Activated naive CD8-positive, alpha-beta T cell treated with anti-CD3 and anti-CD28 coated beads, Interleukin-2, amount 10 ng/mL, durations not matched to agents 7 days and 5 days (primary cell): ENCODE results near the gene AGBL4. TPM values are rescaled to one million over a fixed set of nuclear protein-coding genes. Genes with fewer than 3 reads are reported as not detected.
A peak's percentile ranks its signal among the peaks of the same experiment; 100 is the strongest.

ENCODE experiments used
- ATAC-seq: fragments of 150-1000 bp; cut with Tn5 transposase; one replicate; pipeline ENCODE4 v1.10.0; 2021; ENCODE audit warnings: low read depth, moderate library complexity
- POLR2A ChIA-PET: fragments of 350-600 bp; sonication (Branson Sonifier 250); formaldehyde crosslinking; loops from one replicate; lab custom pipeline; 2021; ENCODE audit warnings: antibody characterized with exemption; lab: Charles Lee
- DNase-seq: peaks from one replicate; pipeline ENCODE4 v3.0.0; 2021
- H3K27ac Mint-ChIP-seq: one replicate; pipeline ENCODE4 v1.8.0; 2022; ENCODE audit warnings: mild to moderate bottlenecking, mixed read lengths
- H3K27me3 Mint-ChIP-seq: one replicate; pipeline ENCODE4 v1.8.0; 2022; ENCODE audit warnings: mild to moderate bottlenecking, moderate library complexity, mixed read lengths
- H3K36me3 Mint-ChIP-seq: one replicate; pipeline ENCODE4 v1.8.0; 2021; ENCODE audit warnings: mild to moderate bottlenecking, mixed read lengths
- H3K4me1 Mint-ChIP-seq: one replicate; pipeline ENCODE4 v1.8.0; 2021; ENCODE audit warnings: mixed read lengths
- H3K4me3 Mint-ChIP-seq: one replicate; pipeline ENCODE4 v1.8.0; 2022; ENCODE audit warnings: mild to moderate bottlenecking, moderate library complexity, mixed read lengths
- H3K9me3 Mint-ChIP-seq: one replicate; pipeline ENCODE4 v1.8.0; 2021; ENCODE audit warnings: mixed read lengths
- total RNA-seq, 2 experiments: library from RNA; stranded (reverse); gene quantifications; one replicate each; pipeline ENCODE4 v1.2.3, GENCODE V29; 2021

The AGBL4 gene
- total RNA-seq, 2 experiments from 2014 or later: not detected

GRCh38 chr1:48588061-48588460 lies 1435.7 kb downstream of the AGBL4 start:
- H3K4me1 Mint-ChIP-seq: no peaks in the 10 kb centered on the region
- H3K4me3 Mint-ChIP-seq: no peak overlapping the region
- H3K27ac Mint-ChIP-seq: no peak overlapping the region
- no peak for ATAC-seq
- H3K9me3 Mint-ChIP-seq: no peaks in the 10 kb centered on the region
- H3K36me3 Mint-ChIP-seq: no peaks in the 10 kb centered on the region
- no peak for DNase-seq
- POLR2A ChIA-PET: no interaction called here
- H3K27me3 Mint-ChIP-seq: no peaks in the 10 kb centered on the region

- Mint-ChIP-seq H3K27me3 (peaks cover 7% of the 10 kb centered on the region), H3K4me1 (no peaks in the 10 kb centered on the region), H3K4me3 (no peak overlapping the region), H3K27ac (no peak overlapping the region), H3K9me3 (no peaks in the 10 kb centered on the region), H3K36me3 (no peaks in the 10 kb centered on the region)
- no peak for DNase-seq
- POLR2A ChIA-PET: no interaction called here
- no peak for ATAC-seq
Measured at GRCh38 chr1:48582408-48582807, 1441.3 kb downstream of the AGBL4 start.

GRCh38 chr1:48581270-48581669 lies 1442.5 kb downstream of the AGBL4 start:
- Mint-ChIP-seq H3K4me3 (no peak overlapping the region), H3K27me3 (peaks cover 7% of the 10 kb centered on the region), H3K4me1 (no peaks in the 10 kb centered on the region), H3K9me3 (no peaks in the 10 kb centered on the region), H3K27ac (no peak overlapping the region), H3K36me3 (no peaks in the 10 kb centered on the region)
- POLR2A ChIA-PET: no interaction called here
- ATAC-seq (no peak), DNase-seq (no peak)

GRCh38 chr1:48576565-48576964 lies 1447.2 kb downstream of the AGBL4 start:
- no peaks in the 10 kb centered on the region for H3K36me3 Mint-ChIP-seq
- ATAC-seq: no peak
- DNase-seq: no peak
- H3K4me3 Mint-ChIP-seq: no peak overlapping the region
- peaks cover 16% of the 10 kb centered on the region for H3K27me3 Mint-ChIP-seq
- POLR2A ChIA-PET: no interaction called here
- no peaks in the 10 kb centered on the region for H3K4me1 Mint-ChIP-seq
- H3K9me3 Mint-ChIP-seq: no peaks in the 10 kb centered on the region
- H3K27ac Mint-ChIP-seq: no peak overlapping the region

GRCh38 chr1:48572646-48573258 lies 1451.0 kb downstream of the AGBL4 start:
- POLR2A ChIA-PET: no interaction called here
- Mint-ChIP-seq H3K4me1 (no peaks in the 10 kb centered on the region), H3K27ac (no peak overlapping the region), H3K9me3 (no peaks in the 10 kb centered on the region), H3K4me3 (no peak overlapping the region), H3K27me3 (peaks cover 12% of the 10 kb centered on the region), H3K36me3 (no peaks in the 10 kb centered on the region)
- no peak for ATAC-seq
- DNase-seq: peak; percentile 33

- H3K9me3 Mint-ChIP-seq: no peaks in the 10 kb centered on the region
- POLR2A ChIA-PET: no interaction called here
- H3K4me1 Mint-ChIP-seq: no peaks in the 10 kb centered on the region
- H3K27ac Mint-ChIP-seq: no peak overlapping the region
- no peak for DNase-seq
- no peak overlapping the region for H3K4me3 Mint-ChIP-seq
- peaks cover 12% of the 10 kb centered on the region for H3K27me3 Mint-ChIP-seq
- ATAC-seq: no peak
- no peaks in the 10 kb centered on the region for H3K36me3 Mint-ChIP-seq
Measured at GRCh38 chr1:48572134-48572533, 1451.6 kb downstream of the AGBL4 start.

GRCh38 chr1:48571303-48571987 lies 1452.3 kb downstream of the AGBL4 start:
- DNase-seq: no peak

GRCh38 chr1:48570568-48570967 lies 1453.2 kb downstream of the AGBL4 start:
- Mint-ChIP-seq H3K27ac (no peak overlapping the region), H3K9me3 (no peaks in the 10 kb centered on the region), H3K4me1 (no peaks in the 10 kb centered on the region), H3K4me3 (no peak overlapping the region), H3K36me3 (no peaks in the 10 kb centered on the region), H3K27me3 (peaks cover 10% of the 10 kb centered on the region)
- DNase-seq: no peak
- no peak for ATAC-seq
- POLR2A ChIA-PET: no interaction called here

More at GRCh38 chr1:48571303-48571987, 1452.3 kb downstream of the AGBL4 start:
- no peaks in the 10 kb centered on the region for H3K36me3 Mint-ChIP-seq
- H3K27me3 Mint-ChIP-seq: peaks cover 12% of the 10 kb centered on the region
- H3K9me3 Mint-ChIP-seq: no peaks in the 10 kb centered on the region
- ATAC-seq: no peak
- no peak overlapping the region for H3K27ac Mint-ChIP-seq
- H3K4me3 Mint-ChIP-seq: no peak overlapping the region
- H3K4me1 Mint-ChIP-seq: no peaks in the 10 kb centered on the region
- POLR2A ChIA-PET: no interaction called here

GRCh38 chr1:48568501-48568900 lies 1455.3 kb downstream of the AGBL4 start:
- DNase-seq (no peak), ATAC-seq (no peak)
- H3K27me3 Mint-ChIP-seq: peaks cover 9% of the 10 kb centered on the region
- no peaks in the 10 kb centered on the region for H3K4me1 Mint-ChIP-seq
- no peak overlapping the region for H3K27ac Mint-ChIP-seq
- H3K9me3 Mint-ChIP-seq: no peaks in the 10 kb centered on the region
- POLR2A ChIA-PET: no interaction called here
- H3K36me3 Mint-ChIP-seq: no peaks in the 10 kb centered on the region
- no peak overlapping the region for H3K4me3 Mint-ChIP-seq

- no peak for DNase-seq
- Mint-ChIP-seq H3K36me3 (no peaks in the 10 kb centered on the region), H3K27ac (no peak overlapping the region), H3K4me3 (no peak overlapping the region), H3K9me3 (no peaks in the 10 kb centered on the region), H3K27me3 (peaks cover 8% of the 10 kb centered on the region), H3K4me1 (no peaks in the 10 kb centered on the region)
- ATAC-seq: no peak
- POLR2A ChIA-PET: no interaction called here
Measured at GRCh38 chr1:48566492-48566891, 1457.3 kb downstream of the AGBL4 start.

GRCh38 chr1:48563021-48563420 lies 1460.7 kb downstream of the AGBL4 start:
- DNase-seq (no peak), ATAC-seq (no peak)
- POLR2A ChIA-PET: no interaction called here
- Mint-ChIP-seq H3K36me3 (no peaks in the 10 kb centered on the region), H3K27me3 (peaks cover 22% of the 10 kb centered on the region), H3K4me1 (no peaks in the 10 kb centered on the region), H3K9me3 (no peaks in the 10 kb centered on the region), H3K27ac (no peak overlapping the region), H3K4me3 (no peak overlapping the region)

GRCh38 chr1:48561444-48561843 lies 1462.3 kb downstream of the AGBL4 start:
- Mint-ChIP-seq H3K9me3 (no peaks in the 10 kb centered on the region), H3K4me1 (no peaks in the 10 kb centered on the region), H3K27me3 (peaks cover 22% of the 10 kb centered on the region), H3K27ac (no peak overlapping the region), H3K36me3 (no peaks in the 10 kb centered on the region), H3K4me3 (no peak overlapping the region)
- POLR2A ChIA-PET: no interaction called here
- DNase-seq (no peak), ATAC-seq (no peak)

GRCh38 chr1:48560577-48560976 lies 1463.2 kb downstream of the AGBL4 start:
- Mint-ChIP-seq H3K4me1 (no peaks in the 10 kb centered on the region), H3K9me3 (no peaks in the 10 kb centered on the region), H3K36me3 (no peaks in the 10 kb centered on the region), H3K4me3 (no peak overlapping the region), H3K27ac (no peak overlapping the region), H3K27me3 (peaks cover 22% of the 10 kb centered on the region)
- DNase-seq (no peak), ATAC-seq (no peak)
- POLR2A ChIA-PET: no interaction called here

GRCh38 chr1:48560116-48560515 lies 1463.6 kb downstream of the AGBL4 start:
- no peak overlapping the region for H3K4me3 Mint-ChIP-seq
- no peaks in the 10 kb centered on the region for H3K36me3 Mint-ChIP-seq
- no peak overlapping the region for H3K27ac Mint-ChIP-seq
- H3K27me3 Mint-ChIP-seq: peaks cover 22% of the 10 kb centered on the region
- DNase-seq: no peak
- no peaks in the 10 kb centered on the region for H3K4me1 Mint-ChIP-seq
- ATAC-seq: no peak
- no peaks in the 10 kb centered on the region for H3K9me3 Mint-ChIP-seq
- POLR2A ChIA-PET: no interaction called here
